Activated naive CD8-positive, alpha-beta T cell (primary cell): ENCODE results near the gene A1BG.
"Not testable (repeated sequence)": the region's sequence is repeated elsewhere in the genome, so short reads cannot be mapped to it uniquely, and the experiment has no call there.

Source experiments
- H3K27ac Mint-ChIP-seq: one replicate; pipeline ENCODE4 v1.8.0; 2021; ENCODE audit warnings: mixed read lengths
- H3K27me3 Mint-ChIP-seq: one replicate; pipeline ENCODE4 v1.8.0; 2021; ENCODE audit warnings: mixed read lengths
- H3K36me3 Mint-ChIP-seq: one replicate; pipeline ENCODE4 v1.8.0; 2021; ENCODE audit warnings: mixed read lengths
- H3K4me1 Mint-ChIP-seq: one replicate; pipeline ENCODE4 v1.8.0; 2021; ENCODE audit warnings: low read depth, mixed read lengths
- H3K4me3 Mint-ChIP-seq: one replicate; pipeline ENCODE4 v1.8.0; 2021; ENCODE audit warnings: mild to moderate bottlenecking, mixed read lengths
- H3K9me3 Mint-ChIP-seq: one replicate; pipeline ENCODE4 v1.8.0; 2021; ENCODE audit warnings: low read depth, mixed read lengths

The A1BG gene

DNA sequence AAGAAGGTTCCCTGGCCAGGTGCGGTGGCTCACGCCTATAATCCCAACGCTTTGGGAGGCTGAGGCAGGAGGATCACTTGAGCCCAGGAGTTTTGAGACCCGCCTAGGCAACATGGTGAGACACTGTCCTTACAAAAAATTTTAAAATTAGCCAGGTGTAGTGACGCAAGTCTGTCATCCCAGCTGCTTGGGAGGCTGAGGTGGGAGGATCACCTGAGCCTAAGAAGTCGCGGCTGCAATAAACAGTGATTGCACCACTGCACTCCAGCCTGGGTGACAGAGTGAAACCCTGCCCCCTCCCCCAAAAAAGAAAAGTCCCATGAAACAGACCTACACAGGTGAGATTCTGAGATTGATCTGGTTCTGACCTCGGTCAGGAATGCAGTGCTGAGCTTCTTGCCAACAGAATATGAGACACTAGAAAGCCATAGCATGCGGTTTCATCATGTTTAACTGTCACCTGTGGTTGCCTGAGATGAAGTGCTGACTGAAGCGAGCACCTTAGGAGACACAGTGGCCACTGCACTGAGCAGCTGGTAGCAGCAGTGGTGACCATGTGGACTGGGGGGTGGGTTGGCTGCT, 2.0 kb upstream of the A1BG start:
- Mint-ChIP-seq H3K27ac (no peak overlapping the region), H3K36me3 (no peaks in the 10 kb centered on the region), H3K4me3 (peak overlapping the region; percentile 66), H3K4me1 (peaks cover 22% of the 10 kb centered on the region), H3K27me3 (no peaks in the 10 kb centered on the region), H3K9me3 (no peaks in the 10 kb centered on the region)

DNA sequence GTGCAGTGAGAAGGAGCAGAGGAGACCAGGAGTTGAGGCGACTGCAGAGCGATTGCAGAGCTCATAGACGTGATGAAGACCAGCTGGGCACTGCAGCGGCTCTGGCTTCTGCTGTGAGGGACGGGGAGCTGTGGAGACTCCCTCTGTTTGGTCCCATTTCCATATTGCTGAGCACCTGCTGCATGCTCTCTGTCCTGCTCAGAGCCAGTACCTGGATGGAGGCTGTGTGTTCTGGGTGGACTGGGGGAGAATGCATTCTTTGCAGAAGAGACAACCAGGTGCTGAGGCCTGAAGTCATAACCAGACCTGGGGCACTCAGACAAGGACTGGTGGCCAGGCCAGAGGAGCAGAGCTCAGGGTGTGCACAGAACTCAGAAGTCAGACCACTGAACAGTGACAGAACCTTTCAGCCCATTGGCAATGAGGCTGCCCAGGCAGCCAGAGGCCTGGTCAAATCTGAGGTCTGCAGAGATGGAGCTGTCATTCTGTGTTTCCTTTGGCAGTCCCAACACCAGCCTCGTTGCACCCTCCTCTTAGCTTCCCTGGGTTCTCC, 1.3 kb upstream of the A1BG start:
- Mint-ChIP-seq H3K27me3 (no peaks in the 10 kb centered on the region), H3K27ac (no peak overlapping the region), H3K4me3 (no peak overlapping the region), H3K9me3 (no peaks in the 10 kb centered on the region), H3K36me3 (peaks cover 2% of the 10 kb centered on the region), H3K4me1 (peaks cover 22% of the 10 kb centered on the region)

DNA sequence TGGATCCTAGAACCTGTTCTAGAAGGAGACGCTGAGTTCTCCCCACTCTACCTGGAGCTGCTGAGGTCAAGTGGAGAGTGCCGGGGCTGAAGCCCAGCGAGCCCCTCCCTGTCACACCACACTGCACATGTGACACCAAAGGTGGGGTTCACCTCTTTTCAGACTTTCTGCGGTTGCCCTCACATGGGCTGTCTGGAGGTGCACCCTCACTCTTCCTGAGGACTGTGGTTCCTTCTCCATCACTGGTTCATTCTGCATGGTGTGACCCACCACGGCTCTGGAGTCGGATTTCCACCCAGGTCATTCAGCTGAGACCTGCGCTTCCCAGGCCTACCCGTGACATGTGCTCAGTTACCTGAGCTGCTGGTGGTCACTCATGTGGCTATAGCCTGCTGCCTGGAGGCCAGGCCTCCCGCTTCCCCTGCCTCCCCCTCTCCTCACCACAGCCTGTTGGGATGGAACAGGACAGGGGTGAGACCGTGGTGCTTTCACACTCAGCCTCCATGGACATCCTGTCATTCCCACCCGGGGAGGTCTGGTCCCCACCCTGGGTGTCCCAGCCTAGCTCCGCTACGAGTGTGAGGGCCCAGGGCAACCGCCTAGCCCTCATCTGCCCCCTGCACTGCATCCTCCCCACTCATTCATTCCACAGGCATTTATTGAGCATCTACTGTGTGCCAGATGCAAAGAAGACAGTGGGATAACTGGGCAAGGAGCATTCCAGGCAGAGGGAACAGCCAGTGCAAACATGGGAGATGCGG, 605 bp upstream of the A1BG start:
- Mint-ChIP-seq H3K4me3 (no peak overlapping the region), H3K27ac (no peak overlapping the region), H3K4me1 (peaks cover 24% of the 10 kb centered on the region), H3K27me3 (no peaks in the 10 kb centered on the region), H3K9me3 (no peaks in the 10 kb centered on the region), H3K36me3 (peaks cover 4% of the 10 kb centered on the region)

DNA sequence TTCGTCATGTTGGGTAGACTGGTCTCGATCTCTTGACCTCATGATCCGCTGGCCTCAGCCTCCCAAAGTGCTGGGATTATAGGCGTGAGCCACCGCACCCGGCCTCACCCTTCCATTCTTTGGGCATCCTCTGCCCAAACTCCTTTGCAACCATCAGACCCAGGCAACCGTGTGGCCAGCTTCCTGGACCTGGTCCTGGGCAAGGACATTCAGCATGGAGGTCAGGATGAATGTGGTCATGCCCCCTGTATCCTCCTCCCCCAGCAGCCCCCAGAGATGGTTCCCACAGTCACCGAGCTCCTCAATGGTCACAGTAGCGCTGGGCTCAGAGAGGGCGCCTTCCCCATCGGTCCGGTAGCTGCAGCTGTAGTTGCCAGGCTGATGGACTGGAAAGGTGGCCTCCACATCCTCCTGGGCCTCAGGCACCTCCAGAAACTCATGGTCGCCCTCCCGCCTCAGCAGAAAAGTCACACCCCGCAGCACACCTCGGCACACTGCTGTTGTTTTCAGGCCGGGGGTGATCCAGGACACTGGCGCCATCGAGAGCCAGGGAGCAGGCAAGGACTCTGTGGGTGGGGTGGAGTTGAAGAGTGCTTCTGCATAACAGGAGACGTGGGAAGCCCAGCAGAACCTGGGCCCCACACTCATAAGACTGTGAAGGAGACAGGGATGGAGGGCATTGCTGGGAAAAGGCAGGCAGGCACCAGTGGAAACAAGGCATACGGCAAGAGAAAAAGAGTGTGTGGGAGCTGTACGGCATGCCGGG, 1.1 kb downstream of the A1BG start:
- no peaks in the 10 kb centered on the region for H3K9me3 Mint-ChIP-seq
- H3K4me1 Mint-ChIP-seq = peaks cover 30% of the 10 kb centered on the region
- H3K27ac Mint-ChIP-seq = no peak overlapping the region
- H3K27me3 Mint-ChIP-seq = no peaks in the 10 kb centered on the region
- H3K4me3 Mint-ChIP-seq = no peak overlapping the region
- peaks cover 4% of the 10 kb centered on the region for H3K36me3 Mint-ChIP-seq

DNA sequence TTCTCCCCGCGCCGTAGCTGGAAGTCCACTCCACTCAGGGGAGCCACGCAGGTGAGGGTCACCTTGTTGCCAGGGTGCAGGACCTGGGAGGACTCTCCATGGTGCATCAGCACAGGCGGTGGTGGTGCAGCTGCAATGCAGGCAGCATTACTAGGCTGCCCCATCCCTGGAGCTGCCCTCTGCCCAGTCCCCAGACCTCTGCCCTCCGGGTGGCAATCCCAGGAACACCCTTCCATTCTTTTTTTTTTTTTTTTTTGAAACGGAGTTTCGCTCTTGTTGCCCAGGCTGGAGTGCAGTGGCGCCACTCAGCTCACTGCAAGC, 1.8 kb downstream of the A1BG start:
- no peak overlapping the region for H3K27ac Mint-ChIP-seq
- H3K4me3 Mint-ChIP-seq = no peak overlapping the region
- H3K4me1 Mint-ChIP-seq = peaks cover 33% of the 10 kb centered on the region
- H3K9me3 Mint-ChIP-seq = no peaks in the 10 kb centered on the region
- H3K27me3 Mint-ChIP-seq = no peaks in the 10 kb centered on the region
- H3K36me3 Mint-ChIP-seq = peaks cover 4% of the 10 kb centered on the region

DNA sequence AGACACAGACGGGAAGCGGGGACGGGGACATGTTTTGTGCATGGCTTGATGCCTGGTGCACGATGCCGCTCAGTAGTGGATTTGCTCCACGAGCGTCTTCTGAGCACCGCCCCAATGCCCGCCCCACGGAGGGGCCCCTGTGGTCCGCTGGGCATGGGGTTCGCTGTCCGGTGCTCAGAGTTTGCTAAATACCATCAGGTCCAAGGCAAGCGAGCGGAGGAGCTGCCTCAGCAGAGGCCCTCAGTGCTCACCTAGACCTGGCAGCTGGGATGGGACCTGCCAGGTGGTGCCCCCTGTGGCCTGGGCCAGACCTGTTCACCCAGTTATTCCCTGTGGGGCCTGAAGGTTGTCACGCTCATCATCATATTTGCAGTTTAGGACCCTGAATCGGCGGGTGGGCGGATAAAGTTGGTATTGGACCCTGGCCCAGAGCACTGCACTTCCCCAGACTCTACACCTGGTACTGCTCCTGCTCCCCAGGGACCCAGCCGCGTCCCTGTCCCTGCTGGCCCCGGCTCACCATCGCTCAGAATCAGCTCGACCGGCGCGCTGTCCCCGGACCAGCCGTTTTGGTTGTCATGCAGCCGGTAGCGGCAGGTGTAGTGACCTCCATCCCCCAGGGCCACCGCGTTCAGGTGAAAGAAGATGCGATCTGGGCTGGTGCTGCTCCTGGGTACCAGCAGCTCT, 2.3 kb downstream of the A1BG start:
- Mint-ChIP-seq H3K9me3 (no peaks in the 10 kb centered on the region), H3K4me1 (peaks cover 33% of the 10 kb centered on the region), H3K27me3 (no peaks in the 10 kb centered on the region), H3K4me3 (no peak overlapping the region), H3K27ac (no peak overlapping the region), H3K36me3 (peaks cover 4% of the 10 kb centered on the region)

DNA sequence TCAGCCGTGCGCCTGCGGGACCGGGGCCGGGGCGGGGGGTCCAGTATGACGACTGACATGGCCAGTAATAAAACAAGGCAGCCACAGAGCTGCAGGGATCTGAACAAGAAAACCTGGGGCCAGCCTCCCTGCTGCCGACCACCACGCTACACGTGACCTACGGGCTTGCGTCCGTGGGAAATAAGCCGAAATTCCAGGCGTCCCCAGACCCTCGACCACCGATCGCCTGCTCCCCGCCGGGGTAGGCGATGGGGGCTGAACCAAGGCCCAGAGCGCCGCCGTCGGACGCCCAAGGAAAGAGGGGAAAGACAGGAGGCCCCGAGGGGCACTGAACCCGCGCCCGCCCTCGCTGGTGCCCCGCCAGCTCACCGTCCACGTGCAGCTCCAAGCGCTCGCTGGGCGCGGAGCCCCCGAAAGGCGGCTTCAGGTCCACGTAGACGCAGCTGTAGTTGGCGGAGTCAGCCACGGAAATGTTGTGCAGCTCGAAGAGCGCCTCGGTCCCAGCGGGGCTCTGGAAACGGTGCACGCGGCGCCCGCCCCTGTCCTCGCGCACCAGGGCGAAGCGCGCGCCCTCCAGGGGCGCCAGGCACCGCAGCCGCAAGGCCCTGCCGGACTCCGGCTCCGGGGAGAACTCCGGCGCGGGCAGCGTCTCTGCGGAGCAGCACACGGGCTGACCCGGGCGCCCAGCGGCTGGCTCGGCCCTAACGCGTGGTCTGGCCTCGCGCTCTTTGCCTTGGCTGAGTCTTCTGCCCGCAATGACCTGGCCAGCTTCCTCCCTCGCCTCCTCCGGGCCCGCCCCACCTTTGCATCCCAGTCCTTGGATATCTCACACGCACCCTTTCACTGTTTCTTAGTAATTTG, 3.1 kb downstream of the A1BG start:
- H3K27ac Mint-ChIP-seq = no peak overlapping the region
- H3K9me3 Mint-ChIP-seq = no peaks in the 10 kb centered on the region
- H3K4me1 Mint-ChIP-seq = peaks cover 33% of the 10 kb centered on the region
- H3K4me3 Mint-ChIP-seq = no peak overlapping the region
- peaks cover 4% of the 10 kb centered on the region for H3K36me3 Mint-ChIP-seq
- no peaks in the 10 kb centered on the region for H3K27me3 Mint-ChIP-seq

DNA sequence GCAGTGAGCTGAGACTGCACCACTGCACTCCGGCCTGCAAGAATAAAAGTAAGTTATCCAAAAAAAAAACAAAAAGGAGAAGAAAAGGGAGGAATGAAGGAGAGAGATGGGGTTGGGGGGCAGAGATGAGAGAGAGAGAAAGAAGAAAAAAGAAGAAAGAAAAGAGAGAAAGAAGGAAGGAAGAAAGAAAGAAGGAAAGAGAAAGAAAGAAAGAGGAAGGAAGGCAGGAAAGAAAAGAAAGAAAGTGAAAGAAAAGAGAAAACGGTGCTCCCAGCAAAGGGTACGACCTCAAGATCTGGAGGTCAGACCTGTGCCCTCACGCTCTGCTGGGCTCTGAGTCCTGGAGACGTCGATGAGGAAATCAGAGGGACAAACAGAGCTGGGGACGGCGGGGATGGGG, 3.7 kb downstream of the A1BG start:
- H3K27me3 Mint-ChIP-seq = no peaks in the 10 kb centered on the region
- peaks cover 4% of the 10 kb centered on the region for H3K36me3 Mint-ChIP-seq
- no peak overlapping the region for H3K27ac Mint-ChIP-seq
- H3K4me1 Mint-ChIP-seq = peaks cover 32% of the 10 kb centered on the region
- peak overlapping the region; percentile 51 for H3K4me3 Mint-ChIP-seq
- no peaks in the 10 kb centered on the region for H3K9me3 Mint-ChIP-seq

DNA sequence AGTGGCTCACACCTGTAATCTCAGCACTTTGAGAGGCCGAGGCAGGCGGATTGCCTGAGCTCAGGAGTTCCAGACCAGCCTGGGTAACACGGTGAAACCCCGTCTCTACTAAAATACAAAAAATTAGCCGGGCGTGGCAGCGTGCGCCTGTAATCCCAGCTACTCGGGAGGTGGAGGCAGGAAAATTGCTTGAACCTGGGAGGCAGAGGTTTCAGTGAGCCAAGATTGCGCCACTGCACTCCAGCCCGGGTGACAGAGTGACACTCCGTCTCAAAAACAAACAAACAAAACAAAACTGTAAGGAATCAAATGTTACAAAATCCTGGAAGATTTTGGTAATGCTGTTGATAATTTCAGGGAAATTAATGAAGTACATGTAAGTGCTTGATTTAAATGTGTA, 5.2 kb downstream of the A1BG start:
- not testable (repeated sequence) for H3K9me3 Mint-ChIP-seq, H3K27ac Mint-ChIP-seq, H3K36me3 Mint-ChIP-seq, H3K27me3 Mint-ChIP-seq
- peaks cover 32% of the 10 kb centered on the region for H3K4me1 Mint-ChIP-seq
- peak overlapping the region; percentile 96 for H3K4me3 Mint-ChIP-seq

DNA sequence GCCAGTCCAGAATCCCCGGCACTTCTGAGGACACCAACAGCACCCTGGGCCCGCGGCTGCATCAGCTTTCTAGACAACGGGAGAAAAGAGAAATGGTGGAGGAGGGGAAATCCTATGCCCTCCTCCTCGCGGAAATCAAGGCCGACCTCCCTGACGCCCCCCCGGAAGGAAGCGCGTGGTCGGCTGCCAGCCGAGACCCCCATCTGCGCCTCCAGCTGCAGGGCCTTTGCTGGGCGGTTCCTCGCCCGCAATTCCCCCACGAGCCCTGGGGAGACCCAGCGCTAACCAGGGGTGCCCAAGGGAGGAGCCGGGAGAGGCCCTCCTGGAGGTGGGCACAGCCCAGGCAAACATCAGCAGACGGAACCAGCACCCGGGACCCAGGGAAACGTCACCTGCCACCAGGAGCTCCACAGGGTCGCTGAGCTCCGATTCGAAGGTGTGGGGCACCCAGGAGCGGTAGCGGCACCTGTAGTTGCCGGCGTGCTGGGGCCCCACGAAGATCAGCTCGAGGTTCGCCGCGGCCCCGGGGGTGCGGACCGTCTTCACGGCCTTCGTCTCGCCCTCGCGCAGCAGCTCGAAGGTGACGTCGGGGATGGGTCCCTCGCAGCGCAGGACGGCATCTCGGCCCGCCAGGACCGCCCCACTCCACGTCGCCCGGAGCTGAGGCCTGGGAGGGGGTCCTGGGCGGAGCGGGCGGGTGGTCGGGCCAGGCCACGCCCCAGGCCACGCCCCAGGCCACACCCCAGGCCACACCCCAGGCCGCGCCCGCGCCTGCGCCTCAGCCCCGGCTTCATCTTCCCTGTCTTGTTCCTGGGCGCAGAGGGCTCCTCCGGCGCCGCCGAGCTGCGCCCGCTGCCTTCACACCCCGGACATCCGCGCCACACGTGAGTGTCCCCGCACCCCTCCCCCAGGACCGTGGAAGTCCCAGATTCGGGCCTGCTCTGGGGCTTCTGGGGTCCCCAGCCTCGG, 6.0 kb downstream of the A1BG start:
- H3K4me3 Mint-ChIP-seq = peak overlapping the region; percentile 96
- peaks cover 4% of the 10 kb centered on the region for H3K36me3 Mint-ChIP-seq
- peak overlapping the region; percentile 88 for H3K27ac Mint-ChIP-seq
- H3K27me3 Mint-ChIP-seq = no peaks in the 10 kb centered on the region
- H3K4me1 Mint-ChIP-seq = peaks cover 32% of the 10 kb centered on the region
- no peaks in the 10 kb centered on the region for H3K9me3 Mint-ChIP-seq

DNA sequence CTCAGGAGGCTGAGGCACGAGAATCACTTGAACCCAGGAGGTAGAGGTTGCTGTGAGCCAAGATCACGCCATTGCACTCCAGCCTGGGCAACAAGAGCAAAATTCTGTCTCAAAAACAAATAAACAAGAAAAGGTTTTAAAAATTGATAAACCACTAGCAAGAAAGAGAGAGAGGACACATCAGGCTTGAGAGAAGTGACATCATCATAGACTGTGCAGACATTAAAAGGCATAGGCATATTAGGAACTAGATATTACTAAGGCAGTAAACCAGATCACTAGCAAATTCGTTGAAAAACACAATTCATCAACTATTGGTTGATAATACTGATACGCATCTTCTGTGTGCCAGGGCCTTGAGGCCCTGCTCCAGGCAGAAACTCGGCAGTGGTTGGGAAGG, 7.7 kb downstream of the A1BG start:
- H3K36me3 Mint-ChIP-seq = peaks cover 7% of the 10 kb centered on the region
- H3K4me3 Mint-ChIP-seq = peak overlapping the region; percentile 87
- no peaks in the 10 kb centered on the region for H3K9me3 Mint-ChIP-seq
- no peaks in the 10 kb centered on the region for H3K27me3 Mint-ChIP-seq
- H3K4me1 Mint-ChIP-seq = peaks cover 30% of the 10 kb centered on the region
- H3K27ac Mint-ChIP-seq = peak overlapping the region; percentile 61

DNA sequence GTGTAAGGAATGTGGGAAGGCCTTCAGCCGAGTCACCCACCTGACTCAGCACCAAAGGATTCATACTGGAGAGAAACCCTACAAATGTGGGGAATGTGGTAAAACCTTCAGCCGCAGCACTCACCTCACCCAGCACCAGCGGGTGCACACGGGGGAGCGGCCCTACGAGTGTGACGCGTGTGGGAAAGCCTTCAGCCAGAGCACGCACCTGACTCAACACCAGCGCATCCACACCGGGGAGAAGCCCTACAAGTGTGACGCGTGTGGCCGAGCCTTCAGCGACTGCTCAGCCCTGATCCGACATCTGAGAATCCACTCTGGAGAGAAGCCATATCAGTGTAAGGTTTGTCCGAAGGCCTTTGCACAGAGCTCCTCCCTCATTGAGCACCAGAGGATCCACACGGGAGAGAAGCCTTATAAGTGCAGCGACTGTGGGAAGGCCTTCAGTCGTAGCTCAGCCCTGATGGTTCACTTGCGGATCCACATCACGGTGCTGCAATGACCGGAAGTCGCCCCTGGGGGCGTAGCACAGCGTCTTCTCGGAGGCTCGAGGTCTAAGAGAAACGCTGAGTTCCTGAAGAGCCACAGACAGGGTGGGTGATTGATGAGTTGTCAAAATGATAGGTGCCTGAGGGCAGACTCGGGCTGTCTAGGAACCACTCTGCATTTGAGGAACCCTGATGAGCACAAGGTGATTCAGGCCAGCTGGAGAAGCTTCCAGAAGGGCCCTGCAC, 14.3 kb downstream of the A1BG start:
- no peaks in the 10 kb centered on the region for H3K9me3 Mint-ChIP-seq
- peaks cover 12% of the 10 kb centered on the region for H3K36me3 Mint-ChIP-seq
- H3K4me3 Mint-ChIP-seq = no peak overlapping the region
- no peak overlapping the region for H3K27ac Mint-ChIP-seq
- H3K4me1 Mint-ChIP-seq = peaks cover 6% of the 10 kb centered on the region
- no peaks in the 10 kb centered on the region for H3K27me3 Mint-ChIP-seq

DNA sequence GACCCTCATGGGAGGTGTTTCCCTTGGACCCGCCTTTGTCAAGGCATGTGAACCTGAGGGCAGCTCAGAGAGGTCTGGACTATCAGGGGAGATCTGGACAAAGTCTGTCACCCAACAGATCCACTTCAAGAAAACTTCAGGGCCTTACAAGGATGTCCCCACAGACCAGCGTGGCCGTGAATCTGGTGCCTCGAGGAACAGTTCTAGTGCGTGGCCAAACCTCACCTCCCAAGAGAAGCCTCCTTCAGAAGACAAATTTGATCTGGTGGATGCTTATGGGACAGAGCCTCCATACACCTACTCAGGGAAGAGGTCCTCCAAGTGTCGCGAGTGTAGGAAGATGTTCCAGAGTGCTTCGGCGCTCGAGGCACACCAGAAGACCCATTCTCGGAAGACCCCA, 15.0 kb downstream of the A1BG start:
- Mint-ChIP-seq H3K27ac (no peak overlapping the region), H3K36me3 (peaks cover 12% of the 10 kb centered on the region), H3K4me3 (no peak overlapping the region), H3K4me1 (peaks cover 6% of the 10 kb centered on the region), H3K9me3 (no peaks in the 10 kb centered on the region), H3K27me3 (no peaks in the 10 kb centered on the region)
